Right lobe of liver (tissue), 4 donors: Measurements from ENCODE around the gene RXFP3.

ENCODE experiments used
- CTCF ChIP-seq, 4 donors: fragments of 200-600 bp in 3 of 4; fragments of 450-650 bp in 1 of 4; IDR thresholded peaks; one replicate each; pipeline versions ENCODE4 v1.5.1 to v1.8.0; 2016 to 2022; ENCODE audit warnings: antibody characterized with exemption in 4 of 4, mild to moderate bottlenecking in 2 of 4
- POLR2A ChIP-seq: fragments of 450-650 bp; IDR thresholded peaks from one replicate; pipeline ENCODE4 v1.6.1; 2017; ENCODE audit warnings: antibody characterized with exemption, mild to moderate bottlenecking
- donor health status: DM: no; HTN: no; CAD: no.
- donor health status: DM: no; HTN: no; CAD: no.
- donor health status: DM: no; HTN: yes; CAD: no.

- no peak for TF ChIP-seq POLR2A
- no peak for TF ChIP-seq CTCF (IDR thresholded peaks at IDR 0.05)
Observed at GRCh38 chr5:33888587-33888986, 47.6 kb upstream of the RXFP3 start.
